Posterior vena cava (tissue), 2 donors: ENCODE results near the gene SHANK3. TPM values are rescaled to one million over a fixed set of nuclear protein-coding genes. Genes with fewer than 3 reads are reported as not detected.
"Not testable (repeated sequence)": the region's sequence is repeated elsewhere in the genome, so short reads cannot be mapped to it uniquely, and the experiment has no call there.

Experiments used
- DNase-seq: peaks from one replicate; pipeline ENCODE4 v3.0.0-alpha.2; 2020; ENCODE audit warnings: low spot score
- intact Hi-C, 2 donors: fragments of 100-400 bp; cut with DNase I; formaldehyde crosslinking; loops; one replicate each; pipeline versions ENCODE4 v1.14.1 to v1.14.2; 2022 to 2023
- long read RNA-seq, 2 donors: library from polyadenylated mRNA; unstranded; transcript quantifications; one replicate each; pipeline ENCODE4 v2.0.0, GENCODE V29; 2020 to 2021
- total RNA-seq, 2 donors: library from RNA; stranded (reverse); fragmentation: NEBNext Ultra II Directional; extraction: Animal tissue kit (Norgen Biotek cat#: 25700); gene quantifications; one replicate each; pipeline ENCODE4 v1.2.1, GENCODE V29; 2021
- donor health status: DM: yes; HTN: yes; CAD: no.
- donor health status: DM: yes; HTN: yes; CAD: no.

The SHANK3 gene
- 10 to 100 TPM; 24.2 to 34.4 TPM for total RNA-seq
- long read RNA-seq, donor 1, partial matches to known transcripts = 19 of 23 reads
- long read RNA-seq, donor 1, other reads (novel, unspliced or antisense) = 4 of 23 reads
- long read RNA-seq, donor 2 = 0 reads

DNA sequence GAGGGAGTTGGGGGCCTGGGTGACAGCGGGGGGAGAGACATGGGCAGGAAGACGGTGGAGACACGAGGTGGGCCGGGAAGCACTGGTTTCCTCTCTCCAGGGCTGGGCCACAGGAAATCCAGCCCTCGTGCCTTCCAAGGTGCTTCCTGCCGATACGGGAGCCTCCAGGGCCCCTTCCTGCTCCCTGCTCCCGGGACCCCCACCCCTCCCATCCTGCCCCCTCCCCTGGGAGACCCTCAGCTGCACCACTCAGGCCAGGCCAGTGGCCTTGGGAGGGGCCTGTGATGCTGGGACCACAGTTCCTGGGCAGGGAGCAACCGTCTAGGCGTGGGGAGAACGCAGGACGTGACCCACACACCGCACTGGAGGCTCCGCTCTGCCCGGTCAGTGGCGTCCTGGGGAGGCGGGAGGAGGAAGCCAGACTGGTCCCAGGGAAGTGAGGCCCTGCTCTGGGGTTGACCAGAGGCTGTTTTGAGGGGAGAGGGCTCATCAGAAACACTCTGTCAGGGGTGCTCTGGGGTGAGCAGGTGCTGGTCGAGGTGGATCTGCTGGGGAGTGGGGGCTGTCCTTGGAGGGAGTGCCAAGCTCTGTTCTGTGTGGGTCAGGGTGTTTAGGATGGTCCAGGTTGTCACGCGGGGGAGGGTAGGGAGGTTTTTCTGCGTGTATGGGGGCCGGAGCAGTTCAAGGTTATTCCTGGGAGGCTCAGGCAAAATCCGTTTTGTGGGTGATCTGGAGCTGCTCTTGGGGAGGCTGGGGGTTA, at the start of gene SHANK3:
Gene SHANK3 (plus strand): TSS at position 353 of the 760 bp plus-strand sequence.
- intact Hi-C loops = no loop called here
- DNase-seq = peak; percentile 84

DNA sequence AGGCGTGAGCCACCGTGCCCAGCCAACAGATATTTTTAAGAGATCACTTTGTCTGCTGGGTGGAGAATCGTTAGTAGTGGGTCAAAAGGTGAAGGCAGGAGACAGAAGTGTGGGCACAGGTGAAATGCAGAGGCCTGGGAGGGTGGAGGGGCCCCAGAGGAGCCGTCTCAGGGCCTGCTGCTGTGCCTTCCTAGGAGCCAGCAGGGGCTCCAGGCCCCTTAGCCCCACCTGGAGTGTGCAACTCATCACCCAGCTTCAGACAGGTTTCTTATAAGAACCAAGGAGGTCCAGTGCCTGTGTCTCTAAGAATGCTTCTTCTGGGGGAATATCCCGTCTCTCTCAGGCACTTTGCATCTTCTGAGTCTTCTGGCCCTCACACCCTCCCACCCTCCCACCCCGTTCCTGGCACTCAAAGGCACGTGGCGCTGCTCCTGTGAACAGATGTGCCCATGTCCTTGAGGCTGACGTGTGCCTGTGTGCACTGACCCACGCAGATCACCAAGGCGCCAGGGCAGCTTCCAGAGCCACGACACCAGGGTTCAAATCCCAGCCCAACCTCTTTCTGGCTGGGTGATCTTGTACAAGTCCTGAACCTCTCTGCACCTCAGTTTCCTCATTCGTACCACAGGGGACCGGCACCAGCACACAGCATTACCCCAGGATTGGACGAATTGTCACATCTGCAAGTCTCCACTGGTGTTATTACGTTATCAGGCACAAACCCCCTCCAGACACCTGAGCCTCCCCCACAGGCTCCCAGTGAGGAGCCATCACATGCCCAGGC, 48.1 kb upstream of the SHANK3 start:
- intact Hi-C loops = no loop called here
- DNase-seq = no peak

DNA sequence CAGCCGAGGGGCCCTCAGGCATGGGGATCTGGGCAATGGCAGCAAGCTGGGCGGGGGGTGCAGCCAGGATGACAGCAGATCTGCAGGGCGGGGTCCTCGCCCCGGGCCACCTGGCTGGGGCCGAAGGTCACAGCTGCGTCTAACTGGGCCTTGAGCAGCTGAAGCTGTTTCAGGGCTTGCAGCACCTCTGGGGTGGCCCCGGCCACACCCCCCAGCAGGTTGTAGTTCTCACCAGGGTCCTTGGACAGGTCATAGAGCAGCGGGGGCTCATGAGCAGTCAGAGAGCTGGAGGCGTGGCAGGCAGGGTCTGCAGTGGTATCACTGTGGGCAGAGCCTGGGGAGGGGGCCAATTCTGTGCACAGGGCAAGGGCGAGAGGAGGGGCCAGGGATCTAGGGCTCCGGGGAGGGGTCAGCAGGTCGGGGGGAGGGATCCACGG, 47.5 kb upstream of the SHANK3 start:
- intact Hi-C loops = no loop called here
- DNase-seq = no peak

DNA sequence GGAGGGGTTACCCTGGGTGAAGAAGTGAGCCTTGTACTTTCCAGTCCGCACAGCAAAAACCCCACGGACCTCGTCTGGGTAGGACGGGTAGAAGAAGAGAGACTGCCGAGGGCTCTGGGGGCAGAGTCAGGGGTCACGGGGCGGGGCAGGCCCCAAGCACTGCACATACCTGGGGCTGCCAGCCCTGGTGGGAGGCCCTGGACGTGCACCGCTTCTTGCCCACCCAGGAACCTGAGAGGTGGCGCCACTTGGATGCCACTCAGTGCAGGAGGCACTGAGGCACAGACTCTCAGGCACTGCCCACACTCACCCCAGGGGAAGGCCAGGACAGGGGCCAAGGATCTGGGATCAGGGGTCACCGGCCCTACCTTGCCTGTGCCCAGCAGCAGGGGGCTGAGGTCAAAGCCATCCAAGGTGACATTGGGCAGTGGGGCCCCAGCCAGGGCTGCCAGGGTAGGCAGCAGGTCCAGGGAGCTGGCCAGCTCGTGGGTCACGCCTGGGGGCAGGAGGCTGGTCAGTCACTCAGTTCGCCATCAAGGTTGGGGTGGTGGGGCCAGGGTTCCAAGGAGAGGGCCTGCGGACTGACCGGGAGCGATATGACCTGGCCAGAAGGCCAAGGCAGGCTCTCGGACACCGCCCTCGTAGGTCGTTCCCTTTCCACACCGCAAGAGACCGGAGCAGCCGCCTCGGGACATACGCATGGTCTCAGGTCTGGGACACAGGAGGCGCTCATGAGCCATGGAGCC, 46.9 kb upstream of the SHANK3 start:
- intact Hi-C loops = no loop called here

DNA sequence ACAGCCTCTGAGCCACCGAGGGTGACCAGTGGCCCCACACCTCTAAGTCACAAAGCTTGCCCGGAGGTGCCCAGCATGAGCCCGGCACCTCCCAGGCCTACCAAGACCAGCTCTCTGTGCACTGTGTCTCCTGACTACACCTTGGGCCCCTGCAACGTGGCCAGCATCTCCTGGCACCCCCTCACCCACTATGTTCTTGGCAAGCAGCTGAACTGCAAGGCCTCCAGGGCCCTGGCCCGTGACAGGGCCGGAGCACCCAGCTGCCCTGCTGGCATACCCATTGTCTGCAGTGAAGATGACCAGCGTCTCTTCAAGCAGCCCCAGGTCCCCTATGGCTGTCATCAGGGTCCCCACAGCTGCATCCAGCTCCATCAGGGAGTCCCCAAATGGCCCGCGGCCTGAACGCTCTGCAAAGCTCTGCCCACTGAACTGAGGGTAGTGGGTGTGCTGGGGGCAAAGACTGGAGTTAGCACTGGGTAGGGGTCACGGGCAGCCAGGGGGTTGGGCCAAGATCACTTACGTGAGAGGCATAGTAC, 46.2 kb upstream of the SHANK3 start:
- no peak for DNase-seq
- intact Hi-C loops = no loop called here

More for the DNA sequence above, 46.9 kb upstream of the SHANK3 start:
- DNase-seq = peak; percentile 78

DNA sequence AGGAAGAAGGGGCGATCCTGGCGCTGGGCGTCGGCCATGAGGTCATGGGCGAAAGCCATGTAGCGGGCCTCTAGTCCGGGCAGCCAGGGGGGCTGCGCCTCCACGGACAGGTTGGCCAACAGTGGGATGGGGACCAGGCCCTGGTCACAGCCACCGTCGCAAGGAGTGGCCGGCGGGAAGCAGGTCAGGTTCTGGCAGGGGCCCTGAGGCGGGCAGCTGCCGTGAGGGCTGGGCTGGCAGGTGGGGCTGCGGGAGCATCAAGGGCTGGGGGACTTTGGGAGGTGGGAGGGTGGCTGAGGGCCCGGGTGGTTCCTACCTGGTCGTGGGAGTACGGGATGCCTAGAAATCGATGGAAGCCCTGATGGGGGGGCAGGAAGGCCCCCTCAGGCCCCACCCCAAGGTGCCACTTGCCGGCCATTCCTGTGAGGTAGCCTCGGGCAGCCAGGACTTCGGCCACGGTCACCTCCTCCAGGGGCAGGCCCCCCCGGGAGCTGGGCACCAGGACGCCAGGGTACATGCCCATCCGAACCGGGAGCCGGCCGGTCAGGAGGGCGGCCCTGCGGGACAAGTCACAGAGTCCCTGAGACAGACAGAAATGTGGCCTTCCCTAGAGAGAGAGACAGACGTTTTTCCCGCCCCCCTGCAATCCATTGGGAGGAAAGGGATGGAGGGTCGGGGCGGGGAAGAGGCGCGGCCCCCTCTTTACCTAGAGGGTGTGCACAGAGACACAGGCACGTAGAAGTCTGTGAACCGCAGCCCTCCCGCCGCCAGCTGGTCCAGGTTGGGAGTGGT, 45.6 kb upstream of the SHANK3 start:
- peak; percentile 83 for DNase-seq
- intact Hi-C loops = no loop called here

DNA sequence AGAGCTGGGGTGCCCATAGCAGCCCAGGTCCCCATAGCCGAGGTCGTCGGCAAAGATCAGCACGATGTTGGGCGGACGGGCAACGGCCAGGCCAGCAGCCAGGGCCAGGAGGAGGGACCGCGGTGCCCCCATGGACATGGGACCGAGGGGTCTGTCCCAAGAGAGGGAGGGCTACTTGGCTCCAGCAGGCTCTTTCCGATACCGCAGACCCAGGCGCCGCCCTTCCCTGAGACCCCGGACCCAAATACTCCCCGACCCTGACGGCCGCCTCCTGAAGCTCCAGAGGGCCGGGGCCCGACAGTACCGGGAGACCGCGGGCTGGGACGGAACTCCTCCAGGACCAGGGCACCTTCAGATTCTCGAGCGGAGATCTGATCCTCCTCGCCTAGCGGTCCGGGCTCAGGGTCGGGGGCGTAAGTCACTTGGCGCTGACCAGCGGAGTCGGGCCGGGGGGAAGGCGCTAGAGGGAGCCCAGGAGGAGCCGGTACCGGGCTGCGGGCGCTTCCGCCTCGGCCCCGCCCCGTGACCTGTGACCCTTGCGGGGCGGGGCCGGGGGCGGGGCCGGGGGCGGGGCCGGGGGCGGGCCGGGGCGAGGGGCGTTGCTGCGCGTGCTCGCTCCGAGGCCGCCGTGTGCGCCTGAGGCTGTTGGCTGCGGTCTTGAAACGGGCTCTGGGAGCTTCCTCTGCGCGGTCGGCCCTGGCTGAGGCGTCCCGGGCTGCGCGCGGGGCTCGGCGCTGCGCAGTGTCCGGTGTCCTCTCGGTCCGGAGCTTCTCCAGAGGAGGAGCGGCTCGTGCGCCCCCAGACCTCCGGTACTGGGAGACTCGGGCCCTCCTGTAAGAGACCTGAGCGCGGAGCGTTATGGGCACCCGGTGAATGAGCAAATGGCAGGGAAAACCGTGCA, 44.7 kb upstream of the SHANK3 start, which contains the start of gene ARSA:
Gene ARSA (minus strand): TSS at position 511 of the 901 bp plus-strand sequence. CDS start 373 bp downstream, at position 138.
- intact Hi-C loops = no loop called here
- peak; percentile 94 for DNase-seq

DNA sequence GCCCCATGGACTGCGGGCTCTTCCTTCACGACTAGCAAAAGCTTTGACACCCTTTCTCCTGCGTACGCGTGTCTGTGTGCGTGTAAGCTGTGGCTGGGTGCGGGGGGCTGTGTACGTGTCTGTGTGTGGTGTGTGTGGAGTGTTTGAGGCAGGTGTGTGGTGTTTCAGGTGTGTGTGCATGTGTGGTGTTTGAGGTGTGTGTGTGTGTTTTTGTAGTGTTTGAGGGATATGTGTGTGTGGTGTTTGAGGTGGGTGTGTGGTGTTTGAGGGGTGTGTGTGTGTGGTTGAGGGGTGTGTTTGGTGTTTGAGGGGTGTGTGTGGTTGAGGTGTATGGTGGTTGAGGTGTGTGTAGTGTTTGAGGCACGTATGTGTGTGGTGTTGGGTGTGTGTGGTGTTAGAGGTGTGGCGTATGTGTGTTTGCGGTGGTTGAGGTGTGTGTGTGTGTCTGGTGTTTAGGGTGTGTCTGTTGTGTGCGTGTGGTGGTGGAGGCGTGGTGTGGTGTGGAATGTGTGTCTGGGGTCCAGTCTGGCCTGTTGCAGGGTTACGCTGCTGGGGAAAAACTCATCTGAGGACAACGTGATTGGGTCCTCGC, 44.0 kb upstream of the SHANK3 start:
- intact Hi-C loops = no loop called here

DNA sequence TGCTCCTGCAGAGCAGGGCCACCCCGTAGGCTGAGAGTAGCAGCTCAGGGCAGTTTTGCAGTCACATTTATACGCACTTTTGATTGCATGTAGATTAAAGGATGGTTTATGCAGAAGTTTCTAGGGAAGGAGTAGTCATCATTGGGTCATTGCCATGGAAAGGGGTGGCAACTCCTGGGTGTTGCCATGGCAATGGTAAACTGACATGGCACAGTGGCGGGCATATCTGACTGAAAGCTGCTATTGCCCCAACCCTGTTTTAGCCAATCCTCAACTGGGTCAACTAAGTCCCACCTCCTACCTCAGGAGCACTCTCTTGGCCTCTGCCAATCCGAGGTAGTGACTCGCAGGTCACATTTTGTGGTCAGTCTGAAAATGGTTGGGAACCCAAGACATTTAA, 42.2 kb upstream of the SHANK3 start:
- intact Hi-C loops = no loop called here
- no peak for DNase-seq

More for the DNA sequence above, 44.0 kb upstream of the SHANK3 start:
- DNase-seq = no peak

DNA sequence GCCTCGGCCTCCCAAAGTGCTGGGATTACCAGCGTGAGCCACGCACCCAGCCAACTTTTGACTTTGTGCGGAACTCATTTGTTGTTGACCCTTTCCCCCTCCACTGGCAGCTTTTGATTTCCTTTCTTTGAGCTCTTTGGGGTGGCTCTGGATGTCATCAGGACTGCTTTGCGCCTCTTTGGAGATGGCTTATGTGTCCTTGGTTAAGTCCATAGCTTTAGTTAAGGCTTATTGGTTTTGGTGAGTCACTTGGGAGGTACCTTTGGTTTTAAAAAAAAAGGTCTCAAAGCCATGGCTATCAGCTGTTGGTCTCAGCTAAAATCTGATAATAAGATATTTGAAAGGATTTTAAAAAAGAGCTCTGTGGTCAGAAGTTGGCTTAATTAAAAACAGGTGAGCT, 39.5 kb upstream of the SHANK3 start:
- intact Hi-C loops = no loop called here

DNA sequence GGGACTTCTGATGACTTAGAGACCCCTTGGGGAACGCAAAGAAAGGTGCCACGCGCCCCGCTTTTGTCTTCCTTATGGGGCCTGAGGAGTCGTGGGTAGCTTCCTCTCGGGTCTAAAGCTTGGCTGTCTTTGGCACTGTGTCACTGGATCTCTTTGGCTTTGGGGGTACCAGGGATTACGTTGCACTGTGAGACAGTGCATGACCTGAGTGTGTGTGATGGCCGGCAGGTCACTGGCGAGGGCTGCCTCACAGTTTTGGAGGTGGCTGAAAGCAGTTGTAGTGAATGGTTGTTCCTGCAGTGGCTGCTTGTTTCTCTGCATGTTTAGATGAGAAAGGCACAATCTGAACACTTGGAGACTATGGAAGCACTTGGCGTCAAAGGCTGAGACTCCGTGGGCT, 38.9 kb upstream of the SHANK3 start:
- DNase-seq = peak; percentile 45
- intact Hi-C loops = no loop called here

More for the DNA sequence above, 39.5 kb upstream of the SHANK3 start:
- no peak for DNase-seq

DNA sequence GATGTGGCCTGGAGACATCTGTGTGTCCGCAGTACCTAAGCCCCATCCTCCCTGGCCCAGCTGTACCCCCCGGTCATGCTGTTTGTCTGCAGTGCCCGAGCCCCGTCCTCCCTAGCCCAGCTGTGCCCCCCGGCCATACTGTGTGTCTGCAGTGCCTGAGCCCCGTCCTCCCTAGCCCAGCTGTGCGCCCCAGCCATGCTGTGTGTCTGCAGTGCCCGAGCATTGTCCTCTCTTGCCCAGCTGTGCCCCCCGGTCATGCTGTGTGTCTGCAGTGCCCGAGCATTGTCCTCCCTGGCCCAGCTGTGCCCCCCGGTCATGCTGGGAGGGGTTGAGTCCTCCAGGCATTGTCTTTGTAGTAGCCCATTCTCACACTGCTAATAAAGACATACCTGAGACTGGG, 37.0 kb upstream of the SHANK3 start:
- intact Hi-C loops = no loop called here
- peak; percentile 54 for DNase-seq

DNA sequence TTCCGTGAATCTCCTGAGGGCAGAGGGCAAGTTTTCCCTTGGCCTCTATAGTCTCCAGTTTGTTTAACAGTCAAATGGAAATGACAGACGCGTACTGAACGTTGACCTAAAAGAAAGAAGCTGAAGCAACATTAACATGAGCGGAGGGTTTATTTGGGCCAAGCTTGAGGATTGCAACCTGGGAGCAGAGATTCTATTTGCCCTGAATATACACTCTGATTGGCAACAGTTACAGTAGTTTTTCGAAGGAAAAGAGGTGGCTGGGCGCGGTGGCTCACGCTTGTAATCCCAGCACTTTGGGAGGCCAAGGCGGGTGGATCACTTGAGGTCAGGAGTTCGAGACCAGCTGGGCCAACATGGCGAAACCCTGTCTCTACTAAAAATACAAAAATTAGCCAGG, 32.3 kb upstream of the SHANK3 start:
- intact Hi-C loops, DNase-seq: not testable (repeated sequence)

DNA sequence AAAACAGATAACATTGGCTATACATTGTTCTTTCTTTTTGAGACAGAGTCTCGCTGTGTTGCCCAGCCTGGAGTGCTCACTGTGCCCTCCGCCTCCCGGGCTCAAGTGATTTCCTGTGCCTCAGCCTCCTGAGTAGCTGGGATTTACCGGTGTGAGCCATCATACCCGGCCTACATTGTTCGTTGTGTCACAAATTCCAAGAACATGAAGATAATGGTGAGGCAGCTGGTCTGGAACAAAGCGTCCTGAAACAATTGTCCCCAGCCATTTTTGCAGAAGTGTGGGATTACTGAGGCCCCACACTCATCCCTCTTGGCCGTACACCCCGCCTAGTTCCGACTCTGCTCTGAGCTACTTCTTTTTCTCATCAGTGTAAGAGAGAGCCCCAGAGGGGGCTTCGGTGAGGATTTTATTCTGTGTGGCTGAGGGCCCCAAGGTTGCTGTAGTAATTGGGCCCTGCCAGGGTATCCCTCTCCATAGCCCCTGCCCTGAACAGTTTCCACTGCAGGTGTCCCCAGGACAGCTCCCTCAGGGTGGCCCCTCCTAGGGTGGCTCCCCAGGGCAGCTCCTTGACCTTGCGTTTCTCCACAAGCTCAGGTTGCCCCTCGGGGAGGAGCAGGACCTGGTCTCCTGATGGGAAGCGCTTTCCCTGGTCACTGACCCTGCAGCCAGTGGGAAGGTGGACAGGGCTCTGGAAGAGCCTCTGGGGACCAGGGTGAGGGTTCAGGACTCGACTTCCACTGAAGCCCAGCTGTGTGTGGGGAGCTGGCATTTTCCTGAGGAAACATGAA, 31.6 kb upstream of the SHANK3 start:
- peak; percentile 62 for DNase-seq
- intact Hi-C loops = no loop called here

DNA sequence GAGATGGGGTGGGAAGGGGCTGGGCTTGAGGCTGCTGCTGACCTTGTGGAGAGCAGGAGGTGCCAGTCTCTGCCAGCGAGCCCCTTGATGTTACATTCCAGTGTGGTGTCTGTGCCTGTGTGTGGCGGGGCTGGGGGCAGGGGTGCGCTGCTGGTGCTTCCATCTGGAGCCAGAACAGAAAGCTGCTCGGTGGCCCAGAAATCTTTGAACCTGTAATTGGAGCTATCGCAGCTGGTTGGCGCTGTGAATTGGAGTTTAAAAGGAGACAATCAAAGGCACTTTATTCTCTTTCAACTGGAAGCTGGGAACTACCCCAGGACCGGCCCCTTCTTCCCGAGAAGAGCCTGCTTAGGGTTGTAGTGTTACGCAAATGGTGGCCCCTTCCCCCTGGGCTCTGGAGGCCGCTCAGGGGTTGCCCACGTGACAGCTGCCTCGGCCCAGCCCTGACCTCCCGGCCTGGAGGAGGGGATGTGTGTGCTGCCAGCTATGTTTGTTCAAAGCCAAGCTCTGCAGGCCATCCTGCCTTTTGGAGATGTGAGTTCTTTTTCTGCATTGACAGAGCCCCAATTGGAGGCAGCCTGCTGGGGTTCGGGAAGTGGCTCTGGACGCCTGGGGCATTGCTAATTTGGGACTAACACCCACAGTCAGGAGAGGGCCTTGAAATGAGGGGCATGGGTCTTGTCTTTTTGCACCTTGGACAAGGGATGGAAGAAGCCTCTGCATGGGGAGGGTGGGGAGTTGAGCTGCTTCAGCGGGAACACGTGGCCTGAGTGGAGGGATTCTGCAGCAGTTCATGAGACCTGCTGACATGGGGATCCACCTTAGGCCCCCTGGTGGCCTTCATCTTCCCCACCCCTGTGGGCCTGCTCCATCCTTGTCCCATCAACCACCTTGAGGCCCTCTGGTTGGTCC, 30.7 kb upstream of the SHANK3 start:
- DNase-seq = peak; percentile 74
- intact Hi-C loops = no loop called here
